Measurements from ENCODE around the gene CDC42EP3.

CDC42EP3 gene

GRCh38 chr2:37630301-37630700, 41.1 kb downstream of the CDC42EP3 start:
- no peak overlapping the region for H3K4me3 Mint-ChIP-seq
- H3K36me3 Mint-ChIP-seq (ENCODE audit: low read depth): peaks cover 2% of the 10 kb centered on the region
- peaks cover 39% of the 10 kb centered on the region for H3K4me1 Mint-ChIP-seq (ENCODE audit: low read depth)
- H3K27me3 Mint-ChIP-seq (ENCODE audit: low read depth): peaks cover 17% of the 10 kb centered on the region
- H3K9me3 Mint-ChIP-seq: no peaks in the 10 kb centered on the region
- no peak overlapping the region for H3K27ac Mint-ChIP-seq

DNA sequence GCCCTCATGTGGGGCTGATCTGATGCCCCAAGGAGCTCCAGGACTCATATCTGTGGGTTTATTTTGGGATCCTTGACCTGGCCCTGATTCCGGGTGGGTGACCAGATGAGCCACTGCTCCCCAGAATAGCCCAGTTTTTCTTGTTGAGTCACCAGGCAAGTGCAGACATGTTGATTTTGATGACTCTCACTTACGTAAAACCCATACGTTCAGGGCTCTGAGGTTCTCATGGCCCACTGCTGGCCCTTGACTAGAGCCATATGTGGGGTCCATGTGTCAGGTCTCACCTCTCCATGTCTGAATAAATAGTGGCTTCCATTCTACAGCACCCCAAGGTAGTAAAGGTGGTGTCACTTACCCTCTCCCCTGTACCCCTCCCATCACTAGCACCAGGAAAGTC, 41.9 kb downstream of the CDC42EP3 start:
- H3K9me3 Mint-ChIP-seq: no peaks in the 10 kb centered on the region
- peaks cover 16% of the 10 kb centered on the region for H3K27me3 Mint-ChIP-seq (ENCODE audit: low read depth)
- peaks cover 1% of the 10 kb centered on the region for H3K36me3 Mint-ChIP-seq (ENCODE audit: low read depth)
- H3K4me1 Mint-ChIP-seq (ENCODE audit: low read depth): peaks cover 39% of the 10 kb centered on the region
- H3K4me3 Mint-ChIP-seq: no peak overlapping the region
- no peak overlapping the region for H3K27ac Mint-ChIP-seq

GRCh38 chr2:37627710-37628109, 43.7 kb downstream of the CDC42EP3 start:
- H3K36me3 Mint-ChIP-seq (ENCODE audit: low read depth): peaks cover 3% of the 10 kb centered on the region
- peaks cover 6% of the 10 kb centered on the region for H3K9me3 Mint-ChIP-seq
- peaks cover 5% of the 10 kb centered on the region for H3K27me3 Mint-ChIP-seq (ENCODE audit: low read depth)
- no peak overlapping the region for H3K4me3 Mint-ChIP-seq
- H3K27ac Mint-ChIP-seq: no peak overlapping the region
- peaks cover 50% of the 10 kb centered on the region for H3K4me1 Mint-ChIP-seq (ENCODE audit: low read depth)

DNA sequence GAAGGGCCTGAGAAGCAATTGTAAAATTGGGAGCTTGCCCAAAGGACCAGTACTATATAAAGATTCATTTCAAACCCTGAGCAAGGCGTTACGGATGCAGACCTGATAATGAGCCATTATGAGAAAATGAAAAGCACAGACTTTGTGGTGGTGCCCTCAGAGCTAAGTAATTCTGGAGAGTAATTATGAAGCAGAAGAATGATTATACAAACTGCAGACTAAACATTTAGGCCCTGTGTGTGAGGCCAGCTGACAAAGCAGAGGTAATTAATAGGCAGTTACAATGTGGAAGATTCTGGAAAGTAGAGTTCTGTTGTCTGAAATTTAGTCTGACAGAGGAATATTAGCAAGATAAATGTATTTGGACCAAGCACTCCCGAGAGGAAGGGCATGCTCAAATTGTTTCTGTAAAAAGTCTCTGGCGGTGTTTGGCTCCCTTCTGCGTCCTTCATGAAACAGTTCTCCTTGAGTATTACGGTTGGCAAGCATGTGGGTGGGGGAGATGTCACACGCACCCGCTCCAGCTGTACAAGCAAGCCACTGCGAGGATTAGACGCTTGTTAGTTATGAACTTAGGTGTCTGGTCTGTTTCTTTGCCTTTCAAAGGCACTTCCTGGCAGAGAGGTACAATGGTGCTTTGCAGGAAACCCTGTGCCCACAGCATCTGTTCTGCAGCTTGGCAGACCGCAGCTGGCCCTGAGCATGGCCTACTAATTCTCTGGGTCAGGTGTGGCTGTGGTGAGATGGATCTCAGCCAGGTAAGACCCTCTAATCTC, 45.5 kb downstream of the CDC42EP3 start:
- Mint-ChIP-seq H3K27ac (peak overlapping the region; percentile 92), H3K36me3 (ENCODE audit: low read depth) (peaks cover 3% of the 10 kb centered on the region), H3K9me3 (peaks cover 6% of the 10 kb centered on the region), H3K4me3 (peak overlapping the region; percentile 63), H3K4me1 (ENCODE audit: low read depth) (peaks cover 44% of the 10 kb centered on the region), H3K27me3 (ENCODE audit: low read depth) (peaks cover 6% of the 10 kb centered on the region)

DNA sequence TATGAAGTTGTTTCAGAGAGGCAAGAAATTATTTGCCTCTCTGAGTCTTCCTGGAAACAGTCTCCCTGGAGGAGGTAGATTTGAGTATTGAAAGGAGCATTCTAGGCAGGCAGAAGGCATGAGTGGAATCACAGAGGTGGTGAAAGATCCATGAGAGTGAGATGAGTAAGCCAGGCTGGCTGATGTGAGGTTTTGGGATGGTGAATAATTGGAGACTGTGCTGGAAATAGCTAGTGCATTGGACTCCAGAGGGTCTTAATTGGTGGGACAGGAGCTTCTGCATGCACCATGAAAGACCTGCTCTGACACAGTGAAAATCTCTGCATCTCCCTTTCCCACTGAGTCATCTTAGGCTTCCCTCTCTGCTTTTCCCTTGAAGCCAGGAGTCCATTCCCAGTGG, 46.3 kb downstream of the CDC42EP3 start:
- Mint-ChIP-seq H3K9me3 (peaks cover 6% of the 10 kb centered on the region), H3K27ac (no peak overlapping the region), H3K4me1 (ENCODE audit: low read depth) (peaks cover 38% of the 10 kb centered on the region), H3K36me3 (ENCODE audit: low read depth) (peaks cover 3% of the 10 kb centered on the region), H3K4me3 (peak overlapping the region; percentile 15), H3K27me3 (ENCODE audit: low read depth) (peaks cover 8% of the 10 kb centered on the region)

- H3K36me3 Mint-ChIP-seq (ENCODE audit: low read depth): peaks cover 3% of the 10 kb centered on the region
- peaks cover 38% of the 10 kb centered on the region for H3K4me1 Mint-ChIP-seq (ENCODE audit: low read depth)
- peaks cover 6% of the 10 kb centered on the region for H3K9me3 Mint-ChIP-seq
- H3K27ac Mint-ChIP-seq: peak overlapping the region; percentile 34
- H3K27me3 Mint-ChIP-seq (ENCODE audit: low read depth): peaks cover 8% of the 10 kb centered on the region
- peak overlapping the region; percentile 35 for H3K4me3 Mint-ChIP-seq
These were observed 47.2 kb downstream of the CDC42EP3 start for GRCh38 chr2:37623971-37624900.

GRCh38 chr2:37623406-37623805, 48.0 kb downstream of the CDC42EP3 start:
- peaks cover 3% of the 10 kb centered on the region for H3K36me3 Mint-ChIP-seq (ENCODE audit: low read depth)
- H3K9me3 Mint-ChIP-seq: peaks cover 6% of the 10 kb centered on the region
- H3K27me3 Mint-ChIP-seq (ENCODE audit: low read depth): peaks cover 8% of the 10 kb centered on the region
- no peak overlapping the region for H3K27ac Mint-ChIP-seq
- H3K4me1 Mint-ChIP-seq (ENCODE audit: low read depth): peaks cover 38% of the 10 kb centered on the region
- H3K4me3 Mint-ChIP-seq: no peak overlapping the region

GRCh38 chr2:37622450-37623100, 48.9 kb downstream of the CDC42EP3 start:
- H3K27ac Mint-ChIP-seq: peak overlapping the region; percentile 7
- peaks cover 6% of the 10 kb centered on the region for H3K9me3 Mint-ChIP-seq
- H3K4me1 Mint-ChIP-seq (ENCODE audit: low read depth): peaks cover 38% of the 10 kb centered on the region
- H3K4me3 Mint-ChIP-seq: no peak overlapping the region
- H3K27me3 Mint-ChIP-seq (ENCODE audit: low read depth): peaks cover 8% of the 10 kb centered on the region
- peaks cover 3% of the 10 kb centered on the region for H3K36me3 Mint-ChIP-seq (ENCODE audit: low read depth)

DNA sequence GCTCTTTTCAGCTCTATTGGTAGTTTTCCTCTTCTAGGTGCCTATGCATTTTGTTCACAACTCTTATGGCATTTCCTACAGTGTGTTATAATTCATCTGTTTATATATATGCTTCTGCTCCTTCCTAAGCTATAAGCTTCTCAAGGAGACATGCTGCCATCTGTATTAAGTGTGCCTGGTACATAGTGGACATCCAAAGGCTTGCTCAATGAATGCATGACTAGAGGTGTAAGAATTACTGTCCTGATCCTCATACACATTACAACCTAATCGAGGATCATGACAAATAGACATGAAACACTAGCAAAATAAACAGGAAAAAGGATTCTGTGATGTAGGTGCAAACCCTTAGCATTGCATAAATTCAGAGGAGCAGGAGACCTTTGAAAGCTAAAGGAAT, 50.2 kb downstream of the CDC42EP3 start:
- Mint-ChIP-seq H3K27ac (no peak overlapping the region), H3K9me3 (peaks cover 6% of the 10 kb centered on the region), H3K27me3 (ENCODE audit: low read depth) (peaks cover 8% of the 10 kb centered on the region), H3K36me3 (ENCODE audit: low read depth) (peaks cover 8% of the 10 kb centered on the region), H3K4me1 (ENCODE audit: low read depth) (peaks cover 41% of the 10 kb centered on the region), H3K4me3 (no peak overlapping the region)

GRCh38 chr2:37619959-37620300, 51.5 kb downstream of the CDC42EP3 start:
- Mint-ChIP-seq H3K27me3 (ENCODE audit: low read depth) (peaks cover 8% of the 10 kb centered on the region), H3K4me1 (ENCODE audit: low read depth) (peaks cover 42% of the 10 kb centered on the region), H3K9me3 (peaks cover 6% of the 10 kb centered on the region), H3K4me3 (no peak overlapping the region), H3K36me3 (ENCODE audit: low read depth) (peaks cover 8% of the 10 kb centered on the region), H3K27ac (no peak overlapping the region)

GRCh38 chr2:37619230-37619958, 52.0 kb downstream of the CDC42EP3 start:
- Mint-ChIP-seq H3K4me3 (no peak overlapping the region), H3K36me3 (ENCODE audit: low read depth) (peaks cover 8% of the 10 kb centered on the region), H3K27me3 (ENCODE audit: low read depth) (peaks cover 8% of the 10 kb centered on the region), H3K4me1 (ENCODE audit: low read depth) (peaks cover 39% of the 10 kb centered on the region), H3K9me3 (peaks cover 6% of the 10 kb centered on the region), H3K27ac (no peak overlapping the region)

DNA sequence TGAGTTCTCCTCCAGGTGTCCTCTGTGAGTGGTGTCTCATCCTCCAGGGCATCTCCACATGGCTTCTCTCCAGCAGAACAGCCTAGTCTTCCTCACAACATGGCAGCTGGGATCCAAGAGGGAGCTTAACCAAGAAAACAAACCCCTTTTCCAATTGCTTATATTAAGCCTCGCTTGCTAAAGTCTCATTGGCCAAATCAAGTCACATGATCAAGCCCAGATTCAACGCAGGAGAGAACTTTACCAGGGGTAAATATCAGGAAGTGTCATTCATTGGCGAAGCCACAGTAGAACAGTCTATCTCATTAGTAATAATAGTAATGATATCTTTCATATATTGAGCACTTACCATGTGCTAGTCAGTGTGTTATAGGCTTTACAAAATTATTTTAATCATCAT, 53.1 kb downstream of the CDC42EP3 start:
- Mint-ChIP-seq H3K9me3 (peaks cover 4% of the 10 kb centered on the region), H3K4me3 (no peak overlapping the region), H3K27ac (no peak overlapping the region), H3K27me3 (ENCODE audit: low read depth) (peaks cover 8% of the 10 kb centered on the region), H3K36me3 (ENCODE audit: low read depth) (peaks cover 5% of the 10 kb centered on the region), H3K4me1 (ENCODE audit: low read depth) (peaks cover 30% of the 10 kb centered on the region)

- peaks cover 5% of the 10 kb centered on the region for H3K36me3 Mint-ChIP-seq (ENCODE audit: low read depth)
- peaks cover 25% of the 10 kb centered on the region for H3K4me1 Mint-ChIP-seq (ENCODE audit: low read depth)
- H3K9me3 Mint-ChIP-seq: no peaks in the 10 kb centered on the region
- no peak overlapping the region for H3K4me3 Mint-ChIP-seq
- peaks cover 8% of the 10 kb centered on the region for H3K27me3 Mint-ChIP-seq (ENCODE audit: low read depth)
- no peak overlapping the region for H3K27ac Mint-ChIP-seq
These were observed 54.1 kb downstream of the CDC42EP3 start for GRCh38 chr2:37617119-37617892.
